ENCODE results near the gene DPH6.
A peak's percentile ranks its signal among the peaks of the same experiment; 100 is the strongest.
"Not testable (repeated sequence)": the region's sequence is repeated elsewhere in the genome, so short reads cannot be mapped to it uniquely, and the experiment has no call there.

The DPH6 gene

GRCh38 chr15:35383506-35383905, 162.5 kb downstream of the DPH6 start:
- in situ Hi-C loops (cut with HindIII; ENCODE audit: low sequenced_read_pairs), result no loop called here
- TF ChIP-seq CTCF (IDR thresholded peaks at IDR 0.05; ENCODE audit: low read depth, low read length, missing control alignments), result no peak
- H3K4me3 ChIP-seq (ENCODE audit: low read depth, low read length), result no peak overlapping the region
- no peak for DNase-seq (ENCODE audit: low read depth)

GRCh38 chr15:35381328-35381727, 164.6 kb downstream of the DPH6 start:
- no peak for DNase-seq (ENCODE audit: low read depth)
- no peak overlapping the region for H3K4me3 ChIP-seq (ENCODE audit: low read depth, low read length)
- no peak for TF ChIP-seq CTCF (IDR thresholded peaks at IDR 0.05; ENCODE audit: low read depth, low read length, missing control alignments)
- in situ Hi-C loops (cut with HindIII; ENCODE audit: low sequenced_read_pairs), result no loop called here

GRCh38 chr15:35379972-35380371, 166.0 kb downstream of the DPH6 start:
- in situ Hi-C loops (cut with HindIII; ENCODE audit: low sequenced_read_pairs), result no loop called here
- no peak for DNase-seq (ENCODE audit: low read depth)
- no peak overlapping the region for H3K4me3 ChIP-seq (ENCODE audit: low read depth, low read length)
- no peak for TF ChIP-seq CTCF (IDR thresholded peaks at IDR 0.05; ENCODE audit: low read depth, low read length, missing control alignments)

GRCh38 chr15:35378454-35378853, 167.5 kb downstream of the DPH6 start:
- DNase-seq (ENCODE audit: low read depth); H3K4me3 ChIP-seq (ENCODE audit: low read depth, low read length); in situ Hi-C loops (cut with HindIII; ENCODE audit: low sequenced_read_pairs): not testable (repeated sequence)

- no peak for TF ChIP-seq CTCF (IDR thresholded peaks at IDR 0.05; ENCODE audit: low read depth, low read length, missing control alignments)
- DNase-seq (ENCODE audit: low read depth), result no peak
- H3K4me3 ChIP-seq (ENCODE audit: low read depth, low read length), result no peak overlapping the region
- in situ Hi-C loops (cut with HindIII; ENCODE audit: low sequenced_read_pairs), result no loop called here
Measured at GRCh38 chr15:35376707-35377106, 169.3 kb downstream of the DPH6 start.

- no peak overlapping the region for H3K4me3 ChIP-seq (ENCODE audit: low read depth, low read length)
- DNase-seq (ENCODE audit: low read depth), result no peak
- no peak for TF ChIP-seq CTCF (IDR thresholded peaks at IDR 0.05; ENCODE audit: low read depth, low read length, missing control alignments)
- in situ Hi-C loops (cut with HindIII; ENCODE audit: low sequenced_read_pairs), result no loop called here
Measured at GRCh38 chr15:35374661-35375060, 171.3 kb downstream of the DPH6 start.

GRCh38 chr15:35362195-35362829, 183.7 kb downstream of the DPH6 start:
- TF ChIP-seq CTCF (IDR thresholded peaks at IDR 0.05; ENCODE audit: low read depth, low read length, missing control alignments), result no peak
- in situ Hi-C loops (cut with HindIII; ENCODE audit: low sequenced_read_pairs), result no loop called here
- no peak overlapping the region for H3K4me3 ChIP-seq (ENCODE audit: low read depth, low read length)
- peak; percentile 44 for DNase-seq (ENCODE audit: low read depth)
